NCI-H1105 treated with DMSO at 0.1 percent for 48 hours (cell line): ENCODE data around the gene ING2.
"Not testable (repeated sequence)": the region's sequence is repeated elsewhere in the genome, so short reads cannot be mapped to it uniquely, and the experiment has no call there.

Source experiments
- DNase-seq: peaks from one replicate; lab custom pipeline; 2025; lab: John Stamatoyannopoulos, UW

Gene ING2

DNA sequence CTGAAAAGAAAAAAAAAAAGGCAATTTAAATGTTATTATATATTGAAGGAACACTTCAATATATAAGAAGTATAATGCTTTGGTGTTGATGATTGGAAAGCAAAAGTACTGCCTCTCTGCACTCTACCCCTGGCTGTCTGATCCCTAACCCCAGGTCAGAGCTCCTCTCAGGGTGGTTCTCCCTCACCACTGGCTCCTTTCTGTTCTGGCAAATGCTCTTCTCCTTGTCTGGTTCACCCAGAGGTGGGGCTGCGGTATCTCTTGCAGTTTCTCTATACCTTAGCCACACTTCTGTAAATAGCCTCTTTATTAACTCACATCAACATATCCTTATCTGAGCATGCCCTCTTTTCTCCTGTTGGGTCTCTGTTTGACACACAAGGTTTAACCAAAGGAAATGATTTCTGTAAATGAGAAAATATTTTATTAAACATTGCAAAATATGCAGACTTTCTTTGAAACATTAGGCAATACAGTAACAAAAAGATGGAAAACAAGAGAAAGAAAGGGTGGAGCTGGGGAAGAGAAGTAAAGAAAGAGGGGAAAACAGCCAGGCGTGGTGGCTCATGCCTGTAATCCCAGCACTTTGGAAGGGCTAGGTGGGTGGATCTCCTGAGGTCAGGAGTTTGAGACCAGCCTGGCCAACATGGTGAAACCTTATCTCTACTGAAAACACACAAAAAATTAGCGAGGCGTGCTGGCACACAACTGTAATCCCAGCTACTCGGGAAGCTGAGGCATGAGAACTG lies 45.7 kb downstream of the ING2 start:
- DNase-seq: no peak

DNA sequence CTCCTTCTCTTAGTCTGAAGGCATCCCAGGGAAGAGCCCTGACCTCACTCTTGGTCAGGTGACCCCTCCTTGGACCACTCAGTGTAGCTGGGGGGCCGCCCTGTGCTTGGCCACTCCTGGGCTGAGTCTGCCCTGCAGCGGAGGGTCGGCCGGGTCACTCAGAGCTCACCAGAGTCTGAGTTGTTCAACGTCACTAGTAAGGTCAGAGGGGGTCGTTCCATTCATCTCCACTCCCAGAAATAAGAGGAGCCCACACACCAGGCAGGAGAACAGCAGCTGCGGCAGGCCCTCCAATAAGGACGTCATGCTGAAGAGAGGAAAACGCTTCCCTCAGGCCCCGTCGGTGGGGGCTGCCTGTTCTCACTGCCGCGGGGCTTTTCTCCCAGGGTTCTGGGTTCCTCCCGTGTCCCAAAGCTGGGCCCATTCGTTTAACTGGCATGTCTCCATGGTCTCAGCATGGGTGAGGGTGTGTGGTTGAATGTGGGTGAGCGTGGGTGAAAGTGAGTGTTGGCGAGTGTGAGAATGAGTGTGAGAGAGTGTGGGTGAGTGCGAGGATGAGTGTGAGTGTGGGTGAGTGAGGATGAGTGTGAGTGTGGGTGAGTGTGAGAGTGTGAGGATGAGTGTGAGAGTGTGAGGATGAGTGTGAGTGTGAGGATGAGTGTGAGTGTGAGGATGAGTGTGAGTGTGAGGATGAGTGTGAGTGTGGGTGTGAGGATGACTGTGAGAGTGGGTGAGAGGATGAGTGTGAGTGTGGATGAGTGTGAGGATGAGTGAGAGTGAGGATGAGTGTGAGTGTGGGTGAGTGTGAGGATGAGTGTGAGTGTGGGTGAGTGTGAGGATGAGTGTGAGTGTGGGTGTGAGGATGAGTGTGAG lies 47.7 kb downstream of the ING2 start:
- no peak for DNase-seq

DNA sequence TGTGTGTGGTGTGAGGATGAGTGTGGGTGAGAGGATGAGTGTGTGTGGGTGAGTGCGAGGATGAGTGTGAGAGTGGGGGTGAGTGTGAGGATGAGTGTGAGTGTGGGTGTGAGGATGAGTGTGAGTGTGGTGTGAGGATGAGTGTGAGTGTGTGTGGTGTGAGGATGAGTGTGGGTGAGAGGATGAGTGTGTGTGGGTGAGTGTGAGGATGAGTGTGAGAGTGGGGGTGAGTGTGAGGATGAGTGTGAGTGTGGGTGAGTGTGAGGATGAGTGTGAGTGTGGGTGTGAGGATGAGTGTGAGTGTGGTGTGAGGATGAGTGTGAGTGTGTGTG lies 48.3 kb downstream of the ING2 start:
- DNase-seq: not testable (repeated sequence)

DNA sequence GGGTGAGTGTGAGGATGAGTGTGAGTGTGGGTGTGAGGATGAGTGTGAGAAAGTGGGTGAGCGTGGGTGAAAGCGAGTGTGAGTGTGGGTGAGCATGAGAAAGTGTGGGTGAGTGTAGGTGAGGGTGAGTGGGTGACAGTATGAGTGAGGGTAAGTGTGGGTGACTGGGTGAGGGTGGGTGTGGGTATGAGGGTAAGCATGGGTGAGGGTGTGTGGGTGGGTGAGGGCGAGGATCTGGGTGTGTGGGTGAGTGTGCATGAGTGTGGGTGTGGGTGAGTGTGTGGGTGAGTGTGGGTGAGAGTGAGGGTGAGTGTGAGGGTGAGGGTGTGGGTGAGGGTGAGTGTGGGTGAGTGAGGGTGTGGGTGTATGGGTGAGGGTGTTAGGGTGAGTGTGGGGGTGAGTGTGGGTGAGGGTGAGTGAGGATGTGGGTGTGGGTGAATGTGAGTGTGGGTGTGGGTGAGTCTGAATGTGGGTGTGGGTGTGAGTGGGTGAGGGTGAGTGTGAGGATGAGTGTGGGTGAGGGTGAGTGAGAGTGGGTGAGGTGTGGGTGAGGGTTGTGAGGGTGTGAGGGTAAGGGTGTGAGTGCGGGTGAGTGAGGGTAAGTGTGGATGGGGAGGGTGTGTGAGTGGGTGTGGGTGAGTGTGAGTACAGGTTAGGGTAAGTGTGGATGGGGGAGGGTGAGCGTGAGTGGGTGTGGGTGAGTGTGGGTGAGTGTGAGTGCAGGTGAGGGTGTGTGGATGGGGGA lies 48.9 kb downstream of the ING2 start:
- DNase-seq: no peak

DNA sequence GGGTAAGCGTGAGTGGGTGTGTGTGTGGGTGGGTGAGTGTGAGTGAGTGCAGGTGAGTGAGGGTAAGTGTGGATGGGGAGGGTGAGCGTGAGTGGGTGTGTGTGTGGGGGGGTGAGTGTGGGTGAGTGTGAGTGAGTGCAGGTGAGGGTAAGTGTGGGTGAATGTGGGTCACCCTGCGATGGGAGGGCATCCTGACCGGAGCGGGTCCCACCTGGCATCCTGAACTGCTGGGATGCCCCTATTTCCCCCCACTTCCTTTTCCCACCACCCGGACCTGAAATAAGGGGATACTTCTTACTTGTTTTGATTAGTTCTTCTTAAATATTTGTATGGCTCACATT lies 49.5 kb downstream of the ING2 start:
- DNase-seq: no peak

DNA sequence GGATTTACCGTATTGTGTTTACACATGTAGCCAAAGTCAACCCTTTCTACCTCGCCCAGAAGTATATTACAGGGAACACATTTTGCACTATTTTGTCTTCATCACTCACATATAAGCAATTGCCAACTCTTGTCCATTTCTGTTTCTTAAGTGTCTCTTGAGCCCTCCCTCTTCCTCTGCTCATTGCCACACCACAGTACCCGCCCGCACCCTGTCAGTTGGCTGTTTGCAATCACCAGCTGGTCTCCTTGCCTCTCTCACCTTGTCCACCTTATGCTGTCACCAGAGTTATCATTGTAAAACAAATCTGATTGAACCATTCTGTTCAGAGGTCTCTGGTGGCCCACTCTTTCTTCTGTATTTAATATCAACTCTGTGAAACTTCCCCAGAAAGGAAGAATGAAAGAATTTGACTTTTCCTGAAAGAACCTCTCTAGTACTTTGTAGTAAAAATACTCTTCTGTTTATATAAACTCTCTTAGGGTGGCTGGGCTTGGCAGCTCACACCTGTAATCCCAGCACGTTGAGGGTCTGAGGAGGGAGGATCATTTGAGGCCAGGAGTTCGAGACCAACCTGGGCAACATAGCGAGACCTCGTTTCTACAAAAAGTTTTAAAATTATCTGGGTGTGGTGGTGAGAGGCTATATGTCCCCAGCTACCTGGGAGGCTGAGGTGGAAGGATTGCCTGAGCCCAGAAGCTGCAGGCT lies 50.2 kb downstream of the ING2 start:
- no peak for DNase-seq

DNA sequence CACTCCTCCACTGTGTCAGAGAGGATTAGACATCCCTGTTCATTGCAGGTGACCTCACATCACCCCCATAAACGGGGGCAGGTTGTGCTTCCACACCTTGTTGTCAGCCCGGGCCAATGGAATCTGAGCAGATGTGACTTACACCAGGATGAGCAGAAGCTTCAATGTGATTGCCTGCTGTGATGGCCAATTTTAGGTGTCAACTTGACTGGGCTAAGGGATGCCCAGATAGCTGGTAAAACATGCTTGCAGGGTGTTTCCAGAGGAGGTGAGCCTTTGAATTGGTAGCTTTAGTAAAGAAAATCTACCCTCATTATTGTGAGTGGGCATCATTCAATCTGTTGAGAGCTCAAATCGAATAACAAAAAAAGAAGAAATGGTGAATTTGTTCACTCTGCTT lies 52.1 kb downstream of the ING2 start:
- DNase-seq: no peak

DNA sequence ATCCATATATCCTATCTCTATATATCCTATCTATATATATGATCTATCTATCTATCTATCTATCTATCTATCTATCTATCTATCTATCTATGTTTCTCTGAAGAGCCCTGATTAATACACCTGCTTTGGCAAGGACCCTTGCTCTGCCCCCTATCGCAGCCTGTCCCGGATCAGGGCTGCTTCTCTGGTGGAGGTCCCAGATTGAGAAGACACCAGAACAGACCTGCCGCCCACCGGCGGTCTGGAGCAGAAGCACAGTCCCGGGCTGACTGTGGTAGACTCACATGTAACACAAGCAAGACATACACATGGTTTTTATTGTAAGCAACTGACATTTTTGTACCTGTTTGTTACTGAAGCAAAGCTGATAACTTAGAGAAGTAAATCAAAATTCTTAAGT lies 52.8 kb downstream of the ING2 start:
- DNase-seq: no peak

DNA sequence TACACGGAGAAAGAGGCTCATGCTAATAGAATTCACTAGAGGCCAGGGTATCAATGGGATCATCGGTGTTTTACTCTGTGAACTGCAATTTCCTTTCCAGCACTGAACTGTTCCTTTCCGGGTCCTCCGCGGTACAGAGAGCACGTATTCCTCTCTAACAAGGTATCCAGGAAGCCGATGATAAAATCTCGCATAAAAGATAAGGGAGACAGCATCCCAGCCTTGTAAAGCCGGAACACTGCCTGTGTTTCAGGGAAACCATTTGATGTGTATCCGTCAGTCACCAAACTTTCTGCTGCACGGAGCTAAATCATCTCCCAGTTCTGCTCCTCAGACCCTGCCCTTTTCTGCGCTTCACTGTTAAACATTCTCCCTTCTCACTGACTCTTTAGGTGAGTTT lies 54.0 kb downstream of the ING2 start:
- DNase-seq: no peak

DNA sequence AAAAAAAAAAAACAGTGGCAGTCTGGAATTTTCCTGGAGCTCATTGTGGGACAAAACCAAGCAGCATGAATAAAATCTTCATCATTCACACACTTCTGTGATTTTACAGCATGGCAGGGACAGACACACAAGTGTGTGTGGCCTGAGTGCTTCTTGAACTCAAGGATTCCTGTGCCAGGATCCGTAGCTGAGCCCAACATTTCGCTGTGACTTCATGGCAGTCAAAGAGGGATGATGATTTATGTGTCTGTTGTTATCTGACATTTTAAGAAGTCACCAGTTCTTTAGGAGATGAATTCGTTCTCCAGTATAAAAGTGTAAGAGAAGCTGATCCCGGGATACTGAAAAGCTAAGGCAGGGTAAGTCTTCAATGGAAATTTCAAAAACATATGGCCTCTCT lies 57.0 kb downstream of the ING2 start:
- no peak for DNase-seq
